Stomach (tissue), 4 donors: ENCODE results near the gene CALN1.

Experiments
- EP300 ChIP-seq: sonication (generic); formaldehyde crosslinking; IDR thresholded peaks from one replicate; pipeline ENCODE4 v1.6.1; 2017; ENCODE audit warnings: antibody characterized with exemption
- POLR2A ChIP-seq, 4 donors: fragments of 450-650 bp; IDR thresholded peaks; one replicate each; pipeline ENCODE4 v1.6.1; 2016; ENCODE audit warnings: antibody characterized with exemption in 4 of 4, control low read depth in 2 of 4, mild to moderate bottlenecking in 1 of 4, moderate library complexity in 1 of 4
- POLR2AphosphoS5 ChIP-seq, 3 donors: sonication (generic); formaldehyde crosslinking; IDR thresholded peaks; one replicate each; pipeline ENCODE4 v1.6.1; 2016; ENCODE audit warnings: antibody characterized with exemption in 3 of 3
- TF ChIP-seq, protein P1 (sequence below), 7 experiments: fragments of 450-650 bp in 4 of 7; fragments of 200-600 bp in 3 of 7; sonication (generic) in 3 of 7; IDR thresholded peaks; one replicate each; pipeline ENCODE4 v1.5.1; 2016 to 2019; ENCODE audit warnings: antibody characterized with exemption in 7 of 7, control low read depth in 2 of 7, mild to moderate bottlenecking in 1 of 7

DNA sequence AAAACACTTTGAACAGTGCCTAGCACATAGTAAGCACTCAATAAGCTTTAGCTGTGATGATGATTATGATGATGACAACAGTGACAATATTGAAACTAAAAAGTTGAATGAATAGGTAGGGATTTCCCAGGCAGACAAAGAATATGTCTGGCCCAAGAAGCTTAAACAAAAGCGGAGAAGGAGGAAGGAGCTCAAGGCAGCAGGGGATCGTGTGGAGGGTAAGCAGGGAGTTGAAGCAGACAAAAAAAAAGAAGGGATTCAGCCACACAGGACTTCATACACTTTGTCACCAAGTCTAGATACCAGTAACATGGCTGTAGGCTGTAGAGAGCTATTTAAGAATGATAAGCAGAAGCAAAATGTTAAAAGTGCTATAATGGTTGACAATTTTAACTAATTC lies 144.0 kb downstream of the CALN1 start:
- TF ChIP-seq, protein P1, sequence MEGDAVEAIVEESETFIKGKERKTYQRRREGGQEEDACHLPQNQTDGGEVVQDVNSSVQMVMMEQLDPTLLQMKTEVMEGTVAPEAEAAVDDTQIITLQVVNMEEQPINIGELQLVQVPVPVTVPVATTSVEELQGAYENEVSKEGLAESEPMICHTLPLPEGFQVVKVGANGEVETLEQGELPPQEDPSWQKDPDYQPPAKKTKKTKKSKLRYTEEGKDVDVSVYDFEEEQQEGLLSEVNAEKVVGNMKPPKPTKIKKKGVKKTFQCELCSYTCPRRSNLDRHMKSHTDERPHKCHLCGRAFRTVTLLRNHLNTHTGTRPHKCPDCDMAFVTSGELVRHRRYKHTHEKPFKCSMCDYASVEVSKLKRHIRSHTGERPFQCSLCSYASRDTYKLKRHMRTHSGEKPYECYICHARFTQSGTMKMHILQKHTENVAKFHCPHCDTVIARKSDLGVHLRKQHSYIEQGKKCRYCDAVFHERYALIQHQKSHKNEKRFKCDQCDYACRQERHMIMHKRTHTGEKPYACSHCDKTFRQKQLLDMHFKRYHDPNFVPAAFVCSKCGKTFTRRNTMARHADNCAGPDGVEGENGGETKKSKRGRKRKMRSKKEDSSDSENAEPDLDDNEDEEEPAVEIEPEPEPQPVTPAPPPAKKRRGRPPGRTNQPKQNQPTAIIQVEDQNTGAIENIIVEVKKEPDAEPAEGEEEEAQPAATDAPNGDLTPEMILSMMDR (IDR thresholded peaks at IDR 0.05), result no peak
- TF ChIP-seq POLR2A (IDR thresholded peaks at IDR 0.05), result no peak
- TF ChIP-seq POLR2AphosphoS5 (IDR thresholded peaks at IDR 0.05), result no peak
- TF ChIP-seq EP300, result no peak
